Ovary (tissue), 9 donors: ENCODE data around the gene STT3B. TPM values are rescaled to one million over a fixed set of nuclear protein-coding genes. Genes with fewer than 3 reads are reported as not detected.
"Not testable (repeated sequence)": the region's sequence is repeated elsewhere in the genome, so short reads cannot be mapped to it uniquely, and the experiment has no call there.

ENCODE experiments used
- DNase-seq, 5 donors: peaks; one replicate each; pipeline ENCODE4 v3.0.0-alpha.2; 2019 to 2020
- H3K27ac ChIP-seq, 2 donors: fragments of 200-600 bp; one replicate each; pipeline versions ENCODE4 v1.5.1 to v1.8.0; 2019 to 2022
- H3K27me3 ChIP-seq: fragments of 200-600 bp; one replicate; pipeline ENCODE4 v1.8.0; 2022
- H3K36me3 ChIP-seq: fragments of 200-600 bp; sonication (generic); one replicate; pipeline ENCODE4 v1.5.1; 2019
- H3K4me1 ChIP-seq: one replicate; pipeline ENCODE4 v1.8.1; 2013; ENCODE audit warnings: mild to moderate bottlenecking, moderate library complexity; ENCODE audit not compliant: insufficient read depth
- H3K4me3 ChIP-seq: fragments of 200-600 bp; sonication (generic); one replicate; pipeline ENCODE4 v1.5.1; 2017
- H3K9me3 ChIP-seq, 2 donors: fragments of 200-600 bp in 1 of 2; sonication (generic) in 1 of 2; one replicate each; pipeline versions ENCODE4 v1.5.1 to v1.8.1; 2013 to 2019; ENCODE audit warnings: mild to moderate bottlenecking in 1 of 2, moderate library complexity in 1 of 2
- EP300 ChIP-seq: sonication (generic); formaldehyde crosslinking; IDR thresholded peaks from one replicate; pipeline ENCODE4 v1.6.1; 2017; ENCODE audit warnings: antibody characterized with exemption
- POLR2A ChIP-seq: fragments of 450-650 bp; IDR thresholded peaks from one replicate; pipeline ENCODE4 v1.6.1; 2017; ENCODE audit warnings: antibody characterized with exemption, mild to moderate bottlenecking, moderate library complexity
- WGBS, 3 donors: extraction: QIAGEN DNeasy Blood & Tissue Kit in 1 of 3; methylation state at CpG; one replicate each; pipeline versions ENCODE4 v1.1.5 to v1.1.7; 2013 to 2017; 5-methylcytosine and 5-hydroxymethylcytosine counted together
- intact Hi-C, 4 donors: fragments of 100-400 bp; cut with DNase I; formaldehyde crosslinking; loops; one replicate each; pipeline versions ENCODE4 v1.11.0 to v1.15.1; 2022 to 2023
- polyA plus RNA-seq, 2 donors: library from polyadenylated mRNA; stranded (reverse); fragments of 200-250 nt in 1 of 2; fragments of 350-450 nt in 1 of 2; fragmentation: Illumina TruSeq in 1 of 2; extraction: RNeasy Lipid Tissue Mini Kit (QIAGEN cat#74804) in 1 of 2; gene quantifications; one replicate each; pipeline ENCODE4 v1.2.3, GENCODE V29; 2013 to 2014
- total RNA-seq, 7 donors: library from RNA; depleted of rRNA in 2 of 7; stranded (reverse); fragments of >200 nt in 2 of 7; fragmentation: NEBNext Ultra II Directional in 3 of 7; extraction: Animal tissue kit (Norgen Biotek cat#: 25700) in 3 of 7; gene quantifications; one replicate each; pipeline versions ENCODE4 v1.1.0 to v1.2.4, GENCODE V29; 2016 to 2023
- TF ChIP-seq, protein P1 (sequence below), 3 donors: fragments of 450-650 bp in 2 of 3; fragments of 200-600 bp in 1 of 3; IDR thresholded peaks; one replicate each; pipeline versions ENCODE4 v1.5.1 to v1.8.0; 2016 to 2022; ENCODE audit warnings: antibody characterized with exemption in 3 of 3, mild to moderate bottlenecking in 1 of 3
- donor health status: DM: no; HTN: no; CAD: no; lungs with moderate emphysema.
- donor health status: DM: no; HTN: no; CAD: no.
- donor health status: Bipolar disorder and iron deficiency.
- donor health status: DM: yes; HTN: yes; CAD: no.
- donor health status: DM: no; HTN: no; CAD: no.
- donor health status: DM: yes; HTN: yes; CAD: no.

Gene STT3B
- total and polyA plus RNA-seq, 9 donors = 79.8 to 233 (median 137) TPM

DNA sequence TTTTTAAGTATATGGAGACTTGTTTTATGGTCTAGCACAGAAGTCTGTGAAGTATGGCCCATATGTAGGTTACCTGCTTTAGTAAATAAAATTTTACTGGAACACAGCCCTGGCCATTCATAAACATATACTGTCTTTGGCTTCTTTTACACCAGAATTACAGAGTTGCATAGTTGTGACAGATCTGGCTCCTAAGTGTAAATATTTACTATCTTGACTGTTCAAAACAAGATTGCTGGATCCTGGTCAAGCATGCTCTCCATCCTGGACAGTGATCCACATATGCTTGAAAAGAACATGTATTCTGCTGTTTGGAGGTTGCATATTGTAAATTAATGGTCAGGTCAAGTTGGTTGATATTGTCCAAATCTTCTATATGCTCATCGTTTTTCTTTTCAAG lies 57.9 kb downstream of the STT3B start:
- H3K36me3 ChIP-seq = no peaks in the 10 kb centered on the region
- H3K4me1 ChIP-seq = no peaks in the 10 kb centered on the region
- no peaks in the 10 kb centered on the region for H3K27me3 ChIP-seq
- 75 to 83% (median 81%) methylated on average over 1 of the region's 1 CpG for WGBS, 3 donors
- H3K9me3 ChIP-seq = no peaks in the 10 kb centered on the region
- TF ChIP-seq POLR2A (no peak), EP300 (no peak)
- TF ChIP-seq, protein P1, sequence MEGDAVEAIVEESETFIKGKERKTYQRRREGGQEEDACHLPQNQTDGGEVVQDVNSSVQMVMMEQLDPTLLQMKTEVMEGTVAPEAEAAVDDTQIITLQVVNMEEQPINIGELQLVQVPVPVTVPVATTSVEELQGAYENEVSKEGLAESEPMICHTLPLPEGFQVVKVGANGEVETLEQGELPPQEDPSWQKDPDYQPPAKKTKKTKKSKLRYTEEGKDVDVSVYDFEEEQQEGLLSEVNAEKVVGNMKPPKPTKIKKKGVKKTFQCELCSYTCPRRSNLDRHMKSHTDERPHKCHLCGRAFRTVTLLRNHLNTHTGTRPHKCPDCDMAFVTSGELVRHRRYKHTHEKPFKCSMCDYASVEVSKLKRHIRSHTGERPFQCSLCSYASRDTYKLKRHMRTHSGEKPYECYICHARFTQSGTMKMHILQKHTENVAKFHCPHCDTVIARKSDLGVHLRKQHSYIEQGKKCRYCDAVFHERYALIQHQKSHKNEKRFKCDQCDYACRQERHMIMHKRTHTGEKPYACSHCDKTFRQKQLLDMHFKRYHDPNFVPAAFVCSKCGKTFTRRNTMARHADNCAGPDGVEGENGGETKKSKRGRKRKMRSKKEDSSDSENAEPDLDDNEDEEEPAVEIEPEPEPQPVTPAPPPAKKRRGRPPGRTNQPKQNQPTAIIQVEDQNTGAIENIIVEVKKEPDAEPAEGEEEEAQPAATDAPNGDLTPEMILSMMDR (IDR thresholded peaks at IDR 0.05) = no peak
- no peak overlapping the region for H3K4me3 ChIP-seq
- H3K27ac ChIP-seq = no peak overlapping the region
- intact Hi-C loops = no loop called here
- no peak for DNase-seq

GRCh38 chr3:31592764-31593163 lies 60.0 kb downstream of the STT3B start:
- Histone ChIP-seq H3K9me3 (no peaks in the 10 kb centered on the region), H3K36me3 (no peaks in the 10 kb centered on the region), H3K4me1 (peaks cover 2% of the 10 kb centered on the region), H3K4me3 (no peak overlapping the region), H3K27ac (no peak overlapping the region), H3K27me3 (no peaks in the 10 kb centered on the region)
- no peak for DNase-seq
- TF ChIP-seq, protein P1 (IDR thresholded peaks at IDR 0.05) = no peak
- no peak for TF ChIP-seq POLR2A
- no peak for TF ChIP-seq EP300
- WGBS, 3 donors = 97 to 99% (median 97%) methylated on average over 2 of the region's 2 CpGs
- intact Hi-C loops = no loop called here

DNA sequence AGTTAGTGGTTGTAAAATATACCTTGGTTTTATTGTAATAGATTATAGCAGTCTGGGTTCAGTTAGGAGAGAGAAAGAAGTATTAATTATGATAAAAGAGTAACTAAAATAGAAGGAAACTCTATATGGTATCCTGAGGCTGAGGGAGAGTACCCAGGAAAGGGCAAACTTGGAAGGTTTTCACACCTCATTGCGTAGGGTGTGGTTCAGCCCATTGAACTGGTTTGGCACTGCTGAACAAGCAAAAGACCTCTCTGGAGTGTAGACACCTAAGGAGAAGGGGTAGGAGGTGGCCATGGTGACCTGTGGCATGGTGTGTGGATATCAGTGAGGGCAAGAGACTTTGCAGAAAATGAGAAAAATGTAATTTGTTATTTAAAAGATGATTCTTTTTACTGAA lies 63.5 kb downstream of the STT3B start:
- TF ChIP-seq POLR2A (no peak), EP300 (no peak)
- TF ChIP-seq, protein P1 (IDR thresholded peaks at IDR 0.05) = no peak
- WGBS, 3 donors = 62 to 80% (median 71%) methylated on average over 1 of the region's 1 CpG
- intact Hi-C loops = no loop called here

GRCh38 chr3:31600431-31600830 lies 67.7 kb downstream of the STT3B start:
- Histone ChIP-seq H3K9me3 (no peaks in the 10 kb centered on the region), H3K27ac (no peak overlapping the region), H3K4me3 (no peak overlapping the region), H3K27me3 (no peaks in the 10 kb centered on the region), H3K36me3 (no peaks in the 10 kb centered on the region), H3K4me1 (peaks cover 2% of the 10 kb centered on the region)
- DNase-seq = no peak
- TF ChIP-seq EP300 (no peak), POLR2A (no peak)
- TF ChIP-seq, protein P1 (IDR thresholded peaks at IDR 0.05) = no peak
- intact Hi-C loops = no loop called here
- 92 to 97% (median 94%) methylated on average over 3 of the region's 3 CpGs for WGBS, 3 donors

More for the DNA sequence above, 63.5 kb downstream of the STT3B start:
- Histone ChIP-seq H3K27me3 (no peaks in the 10 kb centered on the region), H3K36me3 (no peaks in the 10 kb centered on the region), H3K27ac (no peak overlapping the region), H3K4me1 (peaks cover 2% of the 10 kb centered on the region), H3K9me3 (no peaks in the 10 kb centered on the region), H3K4me3 (no peak overlapping the region)
- DNase-seq = no peak

DNA sequence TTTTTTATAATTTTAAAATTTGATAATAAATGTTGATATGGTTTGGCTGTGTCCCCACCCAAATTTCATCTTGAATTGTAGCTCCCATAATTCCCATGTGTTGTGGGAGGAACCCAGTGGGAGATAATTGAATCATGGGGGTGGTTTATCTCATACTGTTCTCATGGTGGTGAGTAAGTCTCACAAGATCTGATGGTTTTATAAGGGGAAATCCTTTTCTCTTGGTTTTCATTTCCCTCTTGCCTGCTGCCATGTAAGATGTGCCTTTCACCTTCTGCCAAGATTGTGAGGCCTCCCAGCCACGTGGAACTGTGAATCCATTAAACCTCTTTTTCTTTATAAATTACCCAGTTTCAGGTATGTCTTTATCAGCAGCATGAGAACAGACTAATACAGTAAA lies 72.6 kb downstream of the STT3B start:
- WGBS, 3 donors = 95 to 100% (median 95%) methylated on average over 1 of the region's 1 CpG
- intact Hi-C loops, H3K4me3 ChIP-seq, H3K27me3 ChIP-seq, H3K36me3 ChIP-seq, H3K4me1 ChIP-seq, DNase-seq, H3K27ac ChIP-seq: not testable (repeated sequence)
- H3K9me3 ChIP-seq = peaks cover 0 to 12% of the 10 kb centered on the region in 2 donors
